ENCODE data around the gene NFYC.

- no peak for TF ChIP-seq POLR2A (IDR thresholded peaks at IDR 0.05; ENCODE audit: low read depth, low read length)
- no peak for TF ChIP-seq POLR2AphosphoS5 (IDR thresholded peaks at IDR 0.05; ENCODE audit: low read depth, low read length)
- no peak for TF ChIP-seq PAX5 (IDR thresholded peaks at IDR 0.05; ENCODE audit: insufficient read depth, low read length, severe bottlenecking)
- TF ChIP-seq TAF1 (IDR thresholded peaks at IDR 0.05; ENCODE audit: low read depth, low read length): no peak
Measured at GRCh38 chr1:40786995-40787705, 95.6 kb downstream of the NFYC start.
